Hepatocyte (in vitro differentiated cells): ENCODE measurements around the gene PRPF4.

Source experiments
- CTCF ChIP-seq: fragments of 200-600 bp; sonication (generic); IDR thresholded peaks from 2 replicates; pipeline ENCODE4 v1.5.1; 2016; ENCODE audit warnings: antibody characterized with exemption, mild to moderate bottlenecking; ENCODE audit not compliant: poor library complexity
- EZH2 ChIP-seq: fragments of 200-600 bp; sonication (generic); IDR thresholded peaks from 2 replicates; pipeline ENCODE4 v1.6.1; 2016; ENCODE audit warnings: antibody characterized with exemption, mild to moderate bottlenecking, borderline replicate concordance
- EZH2phosphoT487 ChIP-seq: fragments of 200-600 bp; sonication (generic); IDR thresholded peaks from one replicate; pipeline ENCODE4 v1.6.1; 2018; ENCODE audit warnings: antibody characterized with exemption, mild to moderate bottlenecking, low read depth, moderate library complexity; ENCODE audit not compliant: unreplicated experiment, severe bottlenecking

GRCh38 chr9:113340011-113340699 lies 64.7 kb downstream of the PRPF4 start, which contains the start of gene WDR31:
- no peak for TF ChIP-seq EZH2
- TF ChIP-seq CTCF = no peak
- no peak for TF ChIP-seq EZH2phosphoT487
